ENCODE data around the gene CCDC28A. TPM values are rescaled to one million over a fixed set of nuclear protein-coding genes. Genes with fewer than 3 reads are reported as not detected.

Gene CCDC28A
- total and polyA plus RNA-seq, 4 donors = 15.1 to 30.8 (median 24.5) TPM

DNA sequence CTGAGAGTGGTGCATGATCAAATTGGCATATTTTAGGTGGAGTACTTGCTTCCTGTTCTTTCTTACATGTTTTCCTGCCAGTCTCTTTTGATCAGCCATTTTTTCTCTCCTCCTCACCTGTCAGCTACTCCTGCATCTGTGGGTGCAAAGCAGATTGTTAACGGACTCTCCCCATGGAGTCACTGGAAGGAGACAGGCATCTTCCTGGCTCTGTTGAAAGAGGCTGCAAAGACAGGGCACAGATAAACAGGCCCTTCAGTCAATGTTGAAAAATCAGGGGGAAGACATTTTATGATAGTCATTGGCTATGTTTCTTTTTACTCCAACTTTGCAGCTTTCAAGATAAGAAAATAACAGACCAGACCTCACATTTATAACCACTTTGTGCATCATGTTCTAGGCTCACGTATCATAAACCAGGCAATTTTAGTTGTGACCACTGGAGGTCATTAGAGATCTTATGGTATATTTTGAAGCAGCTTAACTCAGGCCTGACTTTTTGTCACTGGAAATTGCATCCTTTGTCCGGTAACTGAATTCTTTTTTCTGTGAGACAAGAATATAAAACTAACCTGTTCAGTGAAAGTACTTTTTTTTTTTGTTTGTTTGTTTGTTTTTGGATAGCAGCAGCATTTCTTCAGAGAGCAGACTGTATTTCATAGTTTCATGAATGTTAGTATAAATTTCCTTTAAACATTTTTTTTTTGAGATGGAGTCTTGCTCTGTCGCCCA lies 42.4 kb downstream of the CCDC28A start:
- 35 to 50% methylated on average over 4 of the region's 4 CpGs for WGBS, 2 donors
- Histone ChIP-seq H3K4me3 (no peak overlapping the region), H3K27ac (ENCODE audit: low read depth in 1 of 2, low read length in 1 of 2) (no peak overlapping the region), H3K36me3 (ENCODE audit: control insufficient read depth in 4 of 4, insufficient read depth in 4 of 4, low read length in 4 of 4) (no peaks in the 10 kb centered on the region), H3K4me1 (ENCODE audit: control insufficient read depth in 5 of 5, insufficient read depth in 5 of 5, low read length in 5 of 5) (peaks cover 0 to 11% (median 7%) of the 10 kb centered on the region in 5 donors), H3K9ac (ENCODE audit: insufficient read depth in 1 of 2, low read length in 2 of 2) (no peak overlapping the region), H3K27me3 (ENCODE audit: control insufficient read depth in 3 of 3, insufficient read depth in 3 of 3, low read length in 2 of 3) (no peaks in the 10 kb centered on the region), H3K9me3 (ENCODE audit: control insufficient read depth in 4 of 4, insufficient read depth in 3 of 4, low read length in 3 of 4) (peaks cover 0 to 2% (median 0%) of the 10 kb centered on the region in 4 donors)
- DNase-seq (peak in 2 of 3 donors; percentile 82 to 87), ATAC-seq (ENCODE audit: insufficient read depth, low FRiP score) (peak; percentile 63)
- TF ChIP-seq, protein P1, sequence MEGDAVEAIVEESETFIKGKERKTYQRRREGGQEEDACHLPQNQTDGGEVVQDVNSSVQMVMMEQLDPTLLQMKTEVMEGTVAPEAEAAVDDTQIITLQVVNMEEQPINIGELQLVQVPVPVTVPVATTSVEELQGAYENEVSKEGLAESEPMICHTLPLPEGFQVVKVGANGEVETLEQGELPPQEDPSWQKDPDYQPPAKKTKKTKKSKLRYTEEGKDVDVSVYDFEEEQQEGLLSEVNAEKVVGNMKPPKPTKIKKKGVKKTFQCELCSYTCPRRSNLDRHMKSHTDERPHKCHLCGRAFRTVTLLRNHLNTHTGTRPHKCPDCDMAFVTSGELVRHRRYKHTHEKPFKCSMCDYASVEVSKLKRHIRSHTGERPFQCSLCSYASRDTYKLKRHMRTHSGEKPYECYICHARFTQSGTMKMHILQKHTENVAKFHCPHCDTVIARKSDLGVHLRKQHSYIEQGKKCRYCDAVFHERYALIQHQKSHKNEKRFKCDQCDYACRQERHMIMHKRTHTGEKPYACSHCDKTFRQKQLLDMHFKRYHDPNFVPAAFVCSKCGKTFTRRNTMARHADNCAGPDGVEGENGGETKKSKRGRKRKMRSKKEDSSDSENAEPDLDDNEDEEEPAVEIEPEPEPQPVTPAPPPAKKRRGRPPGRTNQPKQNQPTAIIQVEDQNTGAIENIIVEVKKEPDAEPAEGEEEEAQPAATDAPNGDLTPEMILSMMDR (IDR thresholded peaks at IDR 0.05; ENCODE audit: control extremely low read depth, extremely low read depth) = peak; percentile 68

DNA sequence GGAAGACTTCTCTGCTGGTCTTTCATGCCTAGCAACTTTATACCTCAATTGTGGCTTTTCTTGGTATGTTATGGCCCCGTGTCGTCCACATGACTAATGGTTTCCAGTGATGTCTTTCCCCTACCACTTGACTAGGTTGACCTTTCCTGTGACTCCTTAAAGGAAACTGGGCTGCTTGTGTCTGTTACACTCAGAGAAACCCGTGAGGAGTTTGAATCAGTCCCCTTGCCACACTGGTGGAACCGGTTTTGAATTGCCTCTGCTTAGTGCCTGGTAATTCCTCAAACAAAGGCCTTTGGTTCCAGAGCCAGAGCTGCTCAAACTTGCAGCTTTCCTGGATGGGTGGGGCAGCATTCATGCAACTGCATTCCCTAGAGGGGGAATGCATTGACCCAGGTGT lies 44.2 kb downstream of the CCDC28A start:
- peak; percentile 82 to 93 (median 87) for DNase-seq
- TF ChIP-seq, protein P1 (IDR thresholded peaks at IDR 0.05; ENCODE audit: control extremely low read depth, extremely low read depth) = no peak
- Histone ChIP-seq H3K9me3 (ENCODE audit: control insufficient read depth in 4 of 4, insufficient read depth in 3 of 4, low read length in 3 of 4) (no peaks in the 10 kb centered on the region), H3K27me3 (ENCODE audit: control insufficient read depth in 3 of 3, insufficient read depth in 3 of 3, low read length in 2 of 3) (no peaks in the 10 kb centered on the region), H3K36me3 (ENCODE audit: control insufficient read depth in 4 of 4, insufficient read depth in 4 of 4, low read length in 4 of 4) (no peaks in the 10 kb centered on the region), H3K9ac (ENCODE audit: insufficient read depth in 1 of 2, low read length in 2 of 2) (no peak overlapping the region), H3K4me3 (no peak overlapping the region), H3K4me1 (ENCODE audit: control insufficient read depth in 5 of 5, insufficient read depth in 5 of 5, low read length in 5 of 5) (peaks cover 0 to 11% (median 7%) of the 10 kb centered on the region in 5 donors), H3K27ac (ENCODE audit: low read depth in 1 of 2, low read length in 1 of 2) (peak overlapping the region in 1 of 2 donors; percentile 70)
- WGBS, 2 donors = 56 to 78% methylated on average over 4 of the region's 4 CpGs
- peak; percentile 78 for ATAC-seq (ENCODE audit: insufficient read depth, low FRiP score)

DNA sequence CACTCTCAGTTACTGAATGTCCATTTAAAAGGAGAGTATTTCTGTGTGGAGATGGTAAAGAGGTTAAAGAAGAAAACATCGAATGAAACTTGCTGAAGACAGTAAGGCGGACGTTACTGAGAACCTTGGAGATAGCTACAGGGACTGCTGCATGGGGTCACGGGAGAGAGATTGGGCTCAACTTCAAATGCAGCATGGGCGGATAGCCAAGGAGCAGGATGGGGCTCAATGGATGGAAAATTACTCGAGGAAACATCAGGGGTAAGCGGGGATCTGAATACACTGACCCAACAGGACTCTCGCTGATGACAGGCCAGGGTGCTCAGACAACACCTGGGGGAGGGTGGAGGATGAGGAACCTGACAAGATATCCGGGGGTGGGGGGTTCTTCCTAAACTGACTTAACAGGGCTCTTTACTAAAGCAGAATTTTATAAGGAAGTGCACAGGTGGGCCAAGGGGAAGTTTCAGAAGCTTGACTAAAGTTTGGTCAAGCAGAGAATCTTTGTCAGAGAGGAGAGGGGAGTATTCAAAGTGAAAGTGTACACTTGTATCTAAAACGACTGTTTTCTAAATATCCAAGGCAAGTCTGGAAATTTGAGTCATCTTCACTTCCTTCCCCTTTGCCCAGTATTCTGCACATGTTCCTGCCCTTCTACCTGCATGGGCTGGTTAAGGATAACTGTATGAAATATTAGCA lies 45.1 kb downstream of the CCDC28A start:
- DNase-seq (peak in 1 of 3 donors; percentile 31), ATAC-seq (ENCODE audit: insufficient read depth, low FRiP score) (no peak)
- H3K9me3 ChIP-seq (ENCODE audit: control insufficient read depth in 4 of 4, insufficient read depth in 3 of 4, low read length in 3 of 4) = no peaks in the 10 kb centered on the region
- H3K9ac ChIP-seq (ENCODE audit: insufficient read depth in 1 of 2, low read length in 2 of 2) = no peak overlapping the region
- peak overlapping the region in 1 of 2 donors; percentile 76 for H3K27ac ChIP-seq (ENCODE audit: low read depth in 1 of 2, low read length in 1 of 2)
- WGBS, 2 donors = 65 to 72% methylated on average over 10 of the region's 10 CpGs
- no peak overlapping the region for H3K4me3 ChIP-seq
- H3K27me3 ChIP-seq (ENCODE audit: control insufficient read depth in 3 of 3, insufficient read depth in 3 of 3, low read length in 2 of 3) = no peaks in the 10 kb centered on the region
- no peaks in the 10 kb centered on the region for H3K36me3 ChIP-seq (ENCODE audit: control insufficient read depth in 4 of 4, insufficient read depth in 4 of 4, low read length in 4 of 4)
- TF ChIP-seq, protein P1 (IDR thresholded peaks at IDR 0.05; ENCODE audit: control extremely low read depth, extremely low read depth) = no peak
- peaks cover 0 to 11% (median 7%) of the 10 kb centered on the region in 5 donors for H3K4me1 ChIP-seq (ENCODE audit: control insufficient read depth in 5 of 5, insufficient read depth in 5 of 5, low read length in 5 of 5)
